NCI-H1694 treated with DMSO at 0.1 percent for 48 hours (cell line): ENCODE measurements around the gene AQP3.
"Not testable (repeated sequence)": the region's sequence is repeated elsewhere in the genome, so short reads cannot be mapped to it uniquely, and the experiment has no call there.

ENCODE experiments used
- DNase-seq: peaks from one replicate; lab custom pipeline; 2025; lab: John Stamatoyannopoulos, UW

The AQP3 gene

GRCh38 chr9:33442125-33442524 lies 5.3 kb downstream of the AQP3 start:
- no peak for DNase-seq

- DNase-seq, result no peak
These were observed 6.8 kb downstream of the AQP3 start for GRCh38 chr9:33440609-33441008.

GRCh38 chr9:33440204-33440603 lies 7.2 kb downstream of the AQP3 start:
- no peak for DNase-seq

- no peak for DNase-seq
These were observed 7.7 kb downstream of the AQP3 start for GRCh38 chr9:33439731-33440130.

GRCh38 chr9:33438926-33439680 lies 8.3 kb downstream of the AQP3 start:
- DNase-seq, result no peak

GRCh38 chr9:33437898-33438297 lies 9.5 kb downstream of the AQP3 start:
- no peak for DNase-seq

GRCh38 chr9:33437205-33437604 lies 10.2 kb downstream of the AQP3 start:
- no peak for DNase-seq

GRCh38 chr9:33436445-33436844 lies 10.9 kb downstream of the AQP3 start:
- DNase-seq, result no peak

GRCh38 chr9:33435821-33436277 lies 11.5 kb downstream of the AQP3 start:
- DNase-seq, result no peak

GRCh38 chr9:33434317-33435105 lies 12.9 kb downstream of the AQP3 start:
- DNase-seq, result no peak

- DNase-seq, result no peak
These were observed 13.5 kb downstream of the AQP3 start for GRCh38 chr9:33433871-33434270.

GRCh38 chr9:33431420-33431819 lies 16.0 kb downstream of the AQP3 start:
- DNase-seq, result no peak

GRCh38 chr9:33430942-33431341 lies 16.5 kb downstream of the AQP3 start:
- DNase-seq, result no peak

GRCh38 chr9:33429256-33429985 lies 18.0 kb downstream of the AQP3 start:
- no peak for DNase-seq

GRCh38 chr9:33426843-33427293 lies 20.5 kb downstream of the AQP3 start:
- no peak for DNase-seq

GRCh38 chr9:33425128-33425533 lies 22.3 kb downstream of the AQP3 start:
- no peak for DNase-seq

GRCh38 chr9:33424492-33424891 lies 22.9 kb downstream of the AQP3 start:
- DNase-seq, result not testable (repeated sequence)

GRCh38 chr9:33424043-33424442 lies 23.4 kb downstream of the AQP3 start:
- DNase-seq, result not testable (repeated sequence)

GRCh38 chr9:33419708-33420303 lies 27.6 kb downstream of the AQP3 start:
- DNase-seq, result no peak

GRCh38 chr9:33418090-33418489 lies 29.3 kb downstream of the AQP3 start:
- DNase-seq, result no peak

- no peak for DNase-seq
These were observed 30.4 kb downstream of the AQP3 start for GRCh38 chr9:33416996-33417395.

GRCh38 chr9:33415501-33416038 lies 31.8 kb downstream of the AQP3 start:
- DNase-seq, result peak; percentile 21
